GM19463 (cell line): ENCODE results near the gene THOP1.

Experiments used
- ATAC-seq: cut with Tn5 transposase; IDR thresholded peaks from one replicate; pipeline ENCODE4 v1.9.1; 2021; ENCODE audit warnings: mild to moderate bottlenecking, moderate library complexity; ENCODE audit not compliant: unreplicated experiment

The THOP1 gene

GRCh38 chr19:2850256-2850925, 65.1 kb downstream of the THOP1 start:
- no peak for ATAC-seq

GRCh38 chr19:2852598-2852997, 67.3 kb downstream of the THOP1 start:
- no peak for ATAC-seq

DNA sequence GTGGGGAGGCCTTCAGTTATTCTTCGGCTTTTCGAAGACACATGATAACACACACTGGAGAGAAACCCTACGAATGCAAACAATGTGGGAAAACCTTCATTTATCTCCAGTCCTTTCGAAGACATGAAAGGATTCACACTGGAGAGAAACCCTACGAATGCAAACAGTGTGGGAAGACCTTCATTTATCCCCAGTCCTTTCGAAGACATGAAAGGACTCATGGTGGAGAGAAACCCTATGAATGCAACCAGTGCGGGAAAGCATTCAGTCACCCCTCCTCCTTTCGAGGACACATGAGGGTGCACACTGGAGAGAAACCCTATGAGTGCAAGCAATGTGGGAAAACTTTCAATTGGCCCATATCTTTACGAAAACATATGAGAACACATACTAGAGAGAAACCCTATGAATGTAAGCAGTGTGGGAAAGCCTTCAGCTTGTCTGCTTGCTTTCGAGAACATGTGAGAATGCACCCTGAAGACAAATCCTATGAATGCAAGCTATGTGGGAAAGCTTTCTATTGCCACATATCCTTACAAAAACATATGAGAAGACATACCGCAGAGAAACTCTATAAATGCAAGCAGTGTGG, 67.8 kb downstream of the THOP1 start:
- no peak for ATAC-seq

GRCh38 chr19:2854849-2855248, 69.5 kb downstream of the THOP1 start:
- ATAC-seq, result no peak

DNA sequence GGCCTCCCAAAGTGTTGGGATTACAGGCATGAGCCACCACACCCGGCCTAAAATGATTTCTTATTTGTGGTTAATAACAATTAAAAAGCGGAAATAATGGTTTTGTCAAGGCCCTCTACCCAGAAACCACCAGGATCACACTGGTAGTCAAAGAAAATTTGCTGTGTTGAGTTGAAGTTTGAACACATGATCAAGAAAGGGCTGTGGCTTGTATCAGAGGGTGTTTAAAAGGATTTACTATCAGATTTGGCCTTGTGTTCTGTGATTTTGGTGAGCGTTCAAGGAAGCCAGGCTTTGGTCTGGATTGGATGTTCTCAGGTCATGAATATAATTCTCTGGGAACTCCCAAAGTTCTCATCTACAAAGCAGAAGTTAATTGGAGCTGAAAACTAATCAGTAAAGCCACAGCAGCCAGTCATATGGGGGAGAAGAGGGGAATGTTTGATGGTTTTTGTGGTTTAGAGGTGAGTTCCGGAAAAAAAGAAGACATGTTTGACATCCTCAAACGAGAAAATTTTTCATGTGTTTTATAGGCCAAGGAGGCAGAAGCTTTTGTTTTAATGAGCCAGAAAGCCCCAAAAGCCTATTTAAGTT, 71.3 kb downstream of the THOP1 start:
- no peak for ATAC-seq

DNA sequence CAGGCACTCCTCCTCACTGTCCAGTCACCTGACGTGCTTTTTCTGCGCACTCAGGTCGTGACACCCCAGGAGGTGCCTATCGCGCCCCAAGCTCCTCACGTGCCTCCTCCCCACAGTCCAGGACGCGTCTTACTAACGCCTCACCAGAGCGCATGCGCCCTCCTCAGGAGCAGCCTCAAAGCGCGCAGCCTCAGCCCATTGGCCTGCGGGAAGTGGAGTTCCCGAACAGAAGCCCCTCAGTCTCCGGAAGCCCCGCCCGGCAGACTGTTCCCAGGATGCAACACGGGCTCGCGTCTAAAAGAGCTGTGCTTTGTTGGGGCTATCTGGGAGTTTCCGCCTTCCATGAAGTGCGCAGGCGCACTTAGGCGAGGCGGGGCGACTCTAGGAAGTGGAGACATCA, 73.6 kb downstream of the THOP1 start:
- no peak for ATAC-seq

DNA sequence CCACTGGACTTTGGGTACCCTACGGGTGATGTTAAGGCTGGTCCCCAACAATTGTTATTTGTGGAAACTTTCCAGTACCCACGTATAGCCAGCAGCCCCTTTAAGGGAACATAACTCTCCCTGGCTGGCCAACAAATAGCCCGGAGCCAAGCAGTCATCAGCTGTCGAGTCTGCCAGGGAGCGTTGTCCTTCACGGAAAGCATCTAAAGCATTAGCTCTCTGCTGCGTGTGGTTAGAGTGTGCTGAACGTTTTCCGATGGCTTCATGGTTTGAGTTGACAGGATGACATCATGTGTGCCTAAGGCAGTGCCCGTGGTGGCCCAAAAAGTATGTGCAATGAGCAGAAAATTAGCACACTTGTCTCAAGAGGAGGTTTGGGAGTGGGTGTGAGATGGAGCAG, 78.5 kb downstream of the THOP1 start:
- no peak for ATAC-seq
